Stromal cell of bone marrow (primary cell): ENCODE data around the gene ADAMTS17.

Experiments used
- DNase-seq: peaks from one replicate; pipeline ENCODE4 v3.0.0-alpha.2; 2012; ENCODE audit warnings: low read depth

ADAMTS17 gene

GRCh38 chr15:99967841-99968371 is 373.9 kb downstream of the ADAMTS17 start:
- no peak for DNase-seq

- no peak for DNase-seq
Measured at GRCh38 chr15:99966815-99967214, 375.0 kb downstream of the ADAMTS17 start.

DNA sequence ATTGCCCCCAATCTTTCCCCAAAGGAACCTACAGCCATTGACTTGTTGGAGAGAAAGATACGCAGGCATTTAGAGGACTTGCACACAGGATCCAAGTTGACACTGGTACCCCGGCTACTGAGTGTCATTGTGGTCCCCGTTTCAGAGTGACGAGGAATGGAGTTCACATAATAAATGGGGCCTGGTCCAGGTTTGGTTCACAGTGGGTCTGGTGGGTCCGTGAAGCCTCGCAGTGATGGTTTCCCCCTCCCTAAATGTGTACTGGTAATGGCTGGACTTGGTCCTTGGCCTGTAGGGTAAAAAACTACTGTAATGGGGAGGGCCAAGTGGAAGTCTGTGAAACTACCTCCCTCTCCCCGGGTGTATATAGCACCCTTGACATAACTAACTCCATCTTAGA is 376.4 kb downstream of the ADAMTS17 start:
- DNase-seq, result no peak

GRCh38 chr15:99963976-99964375 is 377.8 kb downstream of the ADAMTS17 start:
- DNase-seq, result no peak

DNA sequence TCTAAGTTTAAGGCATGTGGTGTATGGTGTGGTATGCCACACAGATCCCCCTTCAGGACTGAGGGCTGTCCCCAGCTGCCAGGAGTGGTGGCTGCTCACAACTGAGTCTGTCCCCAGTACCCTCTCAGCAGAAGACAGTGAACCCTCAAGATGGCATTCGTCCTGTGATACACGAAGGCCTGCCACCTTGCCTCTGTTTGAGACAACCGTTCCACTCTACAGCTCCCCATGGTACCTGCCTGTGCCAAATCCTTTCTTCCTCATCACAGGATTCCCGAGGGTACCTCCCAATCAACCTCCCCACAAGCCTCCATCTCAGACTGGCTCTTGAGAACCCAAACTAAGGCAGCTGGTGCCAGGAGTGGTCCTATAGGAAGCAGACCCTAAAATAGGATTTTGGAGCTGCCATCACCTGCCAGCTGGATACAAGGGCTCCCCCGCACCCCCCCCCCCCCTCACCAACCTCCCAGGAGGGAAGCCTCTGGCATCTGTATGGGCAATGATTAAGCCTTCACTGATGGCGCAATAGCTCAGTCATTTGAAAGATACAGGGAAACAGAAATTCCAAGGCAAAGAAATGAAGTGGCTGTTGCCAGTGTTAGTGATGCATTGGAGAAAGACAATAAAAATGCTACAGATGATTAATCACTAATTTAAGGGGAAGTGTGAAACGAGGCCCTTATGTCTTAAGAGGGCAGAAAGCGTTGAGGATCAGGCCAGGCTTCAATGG is 378.5 kb downstream of the ADAMTS17 start:
- peak; percentile 54 for DNase-seq

DNA sequence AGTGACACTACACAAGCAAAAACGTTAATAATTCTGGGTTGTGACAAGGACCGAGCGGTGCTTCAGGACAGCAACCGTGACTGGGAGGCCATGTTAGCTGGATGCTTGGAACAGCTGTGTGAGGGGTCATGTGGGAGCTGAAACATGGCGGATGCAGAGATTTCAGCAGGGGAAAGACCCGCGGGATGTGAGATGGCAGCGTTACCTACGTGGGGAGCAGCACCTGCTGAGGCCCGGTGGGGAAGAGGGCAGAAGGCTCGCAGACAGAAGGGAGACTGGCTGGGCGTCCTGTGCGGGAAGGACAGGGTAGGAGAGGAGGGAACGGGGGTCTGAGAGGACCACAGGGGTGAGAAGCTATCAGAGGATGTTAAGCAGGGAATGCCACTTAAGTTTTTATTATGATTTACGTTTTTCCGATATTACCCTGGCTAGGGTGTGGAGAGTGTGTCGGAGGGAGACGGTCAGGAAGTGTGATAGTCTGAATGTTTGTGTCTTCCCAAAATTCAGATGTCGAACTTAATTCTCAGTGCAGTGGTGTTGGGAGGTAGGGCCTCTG is 379.7 kb downstream of the ADAMTS17 start:
- no peak for DNase-seq

DNA sequence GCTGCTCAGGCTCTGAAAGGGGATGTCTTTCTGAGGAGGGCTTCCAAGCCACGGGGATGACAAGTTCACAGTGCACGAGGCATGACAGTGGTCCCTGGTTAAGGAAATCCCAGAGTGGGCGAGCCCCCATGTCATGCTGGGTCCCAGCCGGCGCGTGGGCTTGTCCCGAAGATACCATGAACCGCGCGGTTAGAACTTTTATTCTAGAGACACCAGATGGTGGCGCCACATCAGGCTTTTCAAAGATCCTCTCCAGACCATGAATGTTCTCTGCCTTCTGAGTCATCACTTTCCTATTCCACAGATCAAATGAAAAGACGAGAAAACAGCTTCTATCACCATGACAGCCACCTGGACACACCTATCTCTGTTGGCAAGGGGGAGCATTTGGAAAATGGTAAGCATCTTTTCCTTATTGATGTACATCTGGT is 380.7 kb downstream of the ADAMTS17 start:
- no peak for DNase-seq

DNA sequence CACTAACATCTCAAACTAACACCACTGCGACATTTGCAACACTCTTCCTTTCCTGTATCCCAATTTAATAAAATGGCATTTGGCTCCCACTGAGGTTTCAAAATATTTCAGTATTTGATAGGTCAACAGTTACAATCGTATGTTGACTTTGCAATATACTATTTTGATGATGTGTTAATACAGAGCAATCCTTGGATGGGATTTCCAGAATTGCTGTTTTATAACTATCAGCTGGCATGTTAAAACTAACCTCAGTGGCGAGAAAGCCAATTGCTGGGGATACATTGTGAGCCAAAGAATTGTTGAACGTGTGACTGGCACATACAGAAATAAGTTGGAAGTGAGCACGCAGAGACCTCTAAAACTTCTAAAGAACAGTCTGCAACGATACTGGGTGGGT is 382.4 kb downstream of the ADAMTS17 start:
- DNase-seq, result no peak

DNA sequence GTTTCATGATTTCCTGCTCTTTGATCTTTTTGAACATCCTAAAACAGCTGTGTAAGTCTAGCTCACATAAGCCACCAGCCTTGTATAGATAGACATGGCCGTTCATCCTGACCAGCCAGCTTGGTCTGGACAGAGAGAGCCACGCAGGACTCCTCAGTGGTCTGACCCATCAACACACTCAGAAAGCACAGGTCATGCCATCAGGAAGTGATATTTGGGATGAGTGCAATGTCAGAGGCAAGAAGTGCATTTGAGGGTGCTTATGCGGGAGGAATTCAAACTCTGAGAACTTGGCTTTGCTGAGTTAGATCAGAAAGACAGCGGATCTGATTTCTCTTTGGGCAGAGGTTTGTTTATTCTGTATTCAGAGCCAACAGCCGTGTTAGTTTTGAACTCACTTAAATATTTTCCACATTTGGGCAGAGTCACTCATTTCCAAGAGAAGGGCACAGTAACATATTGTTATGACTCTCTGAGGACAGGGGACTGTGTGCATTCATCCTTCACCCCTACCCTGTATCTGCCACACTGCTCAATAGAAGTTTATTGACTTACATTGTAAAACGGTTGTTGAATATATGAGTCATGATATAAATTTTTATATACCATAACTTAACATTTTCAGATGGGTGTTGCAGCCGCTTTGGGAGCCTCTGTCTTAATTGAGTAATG is 383.2 kb downstream of the ADAMTS17 start:
- DNase-seq, result no peak

GRCh38 chr15:99957642-99958013 is 384.1 kb downstream of the ADAMTS17 start:
- no peak for DNase-seq

- no peak for DNase-seq
Measured at GRCh38 chr15:99956820-99957641, 384.7 kb downstream of the ADAMTS17 start.

GRCh38 chr15:99956022-99956775 is 385.6 kb downstream of the ADAMTS17 start:
- DNase-seq, result no peak

GRCh38 chr15:99955532-99955931 is 386.2 kb downstream of the ADAMTS17 start:
- no peak for DNase-seq

- no peak for DNase-seq
Measured at GRCh38 chr15:99955181-99955525, 386.6 kb downstream of the ADAMTS17 start.

DNA sequence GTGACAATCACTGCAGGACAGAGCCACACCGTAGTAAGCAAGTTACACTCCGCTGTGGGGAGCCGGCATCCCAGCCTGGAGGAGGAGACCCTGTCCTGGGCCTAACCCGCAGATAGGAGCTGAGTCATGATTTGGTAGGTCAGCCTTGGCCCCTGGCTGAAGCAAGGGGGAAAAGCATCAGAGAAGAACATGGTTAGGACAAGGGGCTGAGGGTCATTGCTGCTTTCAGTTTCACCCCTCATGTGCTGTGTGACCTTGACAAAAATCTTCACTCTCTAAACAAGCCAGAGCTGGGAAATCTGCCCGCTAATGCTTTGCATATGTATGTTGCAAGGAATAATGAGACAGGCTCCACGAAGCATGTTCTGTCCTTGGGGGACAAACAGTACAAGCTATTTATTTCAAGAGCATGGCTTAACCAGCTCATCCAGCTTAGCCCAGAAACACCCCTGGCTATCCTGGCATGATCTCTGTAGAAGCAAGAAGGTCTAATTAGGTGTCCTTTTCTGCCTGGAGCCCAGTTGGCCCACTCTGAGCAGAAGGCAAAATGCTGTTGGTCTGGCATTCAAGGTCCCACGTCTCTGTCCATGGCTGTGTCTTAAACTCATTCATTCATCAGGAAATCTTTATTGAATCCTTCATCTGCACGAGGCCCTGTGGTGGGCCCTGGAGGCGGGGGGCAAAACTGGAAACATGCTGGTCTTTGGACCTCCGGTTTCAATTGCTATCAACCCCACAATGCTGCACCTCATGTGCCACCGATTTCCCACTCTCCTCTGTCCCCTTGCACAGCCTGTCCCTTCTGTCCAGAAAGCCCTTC is 387.2 kb downstream of the ADAMTS17 start:
- DNase-seq, result no peak

DNA sequence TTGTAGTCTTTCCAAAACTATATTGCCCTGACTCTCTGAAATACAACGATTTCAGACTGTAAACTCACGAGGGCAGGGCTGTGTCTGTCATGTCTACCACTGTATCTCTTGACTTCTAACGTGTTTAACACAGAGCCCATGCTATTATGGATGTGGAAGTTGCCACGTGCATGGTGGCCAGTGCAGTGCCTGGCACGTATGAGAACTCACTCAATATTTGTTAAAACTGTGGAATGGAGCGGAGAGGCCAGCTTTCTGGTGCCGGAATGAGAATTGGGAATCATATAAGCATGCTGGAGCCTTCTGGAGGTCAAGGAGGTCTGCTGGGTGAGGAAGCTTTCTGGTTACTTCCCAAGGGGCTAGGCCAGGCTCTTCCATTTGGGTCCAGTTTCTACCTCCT is 387.9 kb downstream of the ADAMTS17 start:
- DNase-seq, result no peak

- DNase-seq, result peak; percentile 62
Measured at GRCh38 chr15:99951511-99951910, 390.3 kb downstream of the ADAMTS17 start.

GRCh38 chr15:99944131-99944530 is 397.6 kb downstream of the ADAMTS17 start:
- DNase-seq, result no peak

GRCh38 chr15:99943466-99943865 is 398.3 kb downstream of the ADAMTS17 start:
- DNase-seq, result no peak

- DNase-seq, result no peak
Measured at GRCh38 chr15:99932676-99933402, 408.9 kb downstream of the ADAMTS17 start.
